Kidney (tissue), 14 donors: ENCODE results near the gene PIP5K1A. TPM values are rescaled to one million over a fixed set of nuclear protein-coding genes. Genes with fewer than 3 reads are reported as not detected.

Source experiments
- DNase-seq, 5 donors: peaks; one replicate each; pipeline ENCODE4 v3.0.0-alpha.2; 2013 to 2020
- FAIRE-seq: peaks from 2 replicates; lab custom pipeline; 2012; peaks lifted over from hg19 to GRCh38; lab: Jason Lieb, UNC
- H3K27ac ChIP-seq, 2 donors: one replicate each; pipeline ENCODE4 v1.7.0; 2013; ENCODE audit warnings: low read depth in 2 of 2, low read length in 2 of 2, inconsistent platforms in 1 of 2
- H3K27me3 ChIP-seq: one replicate; pipeline ENCODE4 v1.7.1; 2013; ENCODE audit warnings: low read length, inconsistent platforms; ENCODE audit not compliant: control insufficient read depth, insufficient read depth
- H3K36me3 ChIP-seq, 3 donors: one replicate each; pipeline versions ENCODE4 v1.7.0 to v1.7.1; 2013; ENCODE audit warnings: low read length in 3 of 3, control low read depth in 1 of 3, inconsistent platforms in 1 of 3; ENCODE audit not compliant: insufficient read depth in 3 of 3, control insufficient read depth in 2 of 3
- H3K4me1 ChIP-seq, 3 donors: one replicate each; pipeline versions ENCODE4 v1.7.0 to v1.7.1; 2013; ENCODE audit warnings: low read length in 3 of 3, inconsistent platforms in 1 of 3, low read depth in 1 of 3; ENCODE audit not compliant: control insufficient read depth in 2 of 3, insufficient read depth in 2 of 3
- H3K4me3 ChIP-seq, 3 donors: one replicate each; pipeline versions ENCODE4 v1.7.0 to v1.8.1; 2013; ENCODE audit warnings: low read length in 3 of 3, control low read depth in 1 of 3, inconsistent platforms in 1 of 3
- H3K9ac ChIP-seq, 3 donors: one replicate each; pipeline versions ENCODE4 v1.7.0 to v1.7.1; 2013; ENCODE audit warnings: low read length in 3 of 3, control low read depth in 1 of 3, inconsistent platforms in 1 of 3
- H3K9me3 ChIP-seq, 3 donors: one replicate each; pipeline versions ENCODE4 v1.7.0 to v1.7.1; 2013; ENCODE audit warnings: low read length in 3 of 3, control low read depth in 1 of 3, inconsistent platforms in 1 of 3; ENCODE audit not compliant: control insufficient read depth in 2 of 3, insufficient read depth in 1 of 3
- CTCF ChIP-seq: IDR thresholded peaks from 3 replicates; pipeline ENCODE4 v1.5.1; 2012; ENCODE audit warnings: mild to moderate bottlenecking, moderate library complexity, borderline replicate concordance; ENCODE audit not compliant: insufficient read depth; ENCODE audit errors: extremely low read depth
- intact Hi-C: fragments of 100-400 bp; cut with DNase I; formaldehyde crosslinking; loops from one replicate; pipeline ENCODE4 v1.11.1; 2022
- polyA plus RNA-seq: library from polyadenylated mRNA; stranded (reverse); fragments of 350-450 nt; fragmentation: Illumina TruSeq; extraction: RNeasy Lipid Tissue Mini Kit (QIAGEN cat#74804); gene quantifications from one replicate; pipeline ENCODE4 v1.2.3, GENCODE V29; 2014; ENCODE audit warnings: low read depth, low replicate concordance; ENCODE audit not compliant: insufficient read depth
- total RNA-seq: library from RNA; stranded (reverse); fragmentation: NEBNext Ultra II Directional; extraction: Animal tissue kit (Norgen Biotek cat#: 25700); gene quantifications from one replicate; pipeline ENCODE4 v1.2.1, GENCODE V29; 2021
- donor health status: control.
- donor health status: control.
- donor health status: control.
- donor health status: control.
- donor health status: control.
- donor health status: DM: yes; HTN: yes; CAD: no.
- donor health status: Normal renal cell carcinoma (clear cell type).

Gene PIP5K1A
- total and polyA plus RNA-seq, 2 donors from 2014 or later, result 15.5 to 49.0 TPM

- peaks cover 0 to 3% (median 2%) of the 10 kb centered on the region in 3 donors for H3K4me1 ChIP-seq
- TF ChIP-seq CTCF, result no peak
- H3K9me3 ChIP-seq, result no peaks in the 10 kb centered on the region
- H3K36me3 ChIP-seq, result peaks cover 0 to 13% (median 0%) of the 10 kb centered on the region in 3 donors
- FAIRE-seq, result no peak
- intact Hi-C loops, result no loop called here
- no peak overlapping the region for H3K27ac ChIP-seq
- no peak for DNase-seq
- H3K27me3 ChIP-seq, result no peaks in the 10 kb centered on the region
- H3K4me3 ChIP-seq, result no peak overlapping the region
- H3K9ac ChIP-seq, result no peak overlapping the region
Observed at GRCh38 chr1:151210830-151211229, 12.5 kb downstream of the PIP5K1A start.

GRCh38 chr1:151211972-151212705 is 13.8 kb downstream of the PIP5K1A start:
- no peak for FAIRE-seq
- intact Hi-C loops, result no loop called here

GRCh38 chr1:151213560-151213959 is 15.2 kb downstream of the PIP5K1A start:
- TF ChIP-seq CTCF, result no peak
- no peaks in the 10 kb centered on the region for H3K27me3 ChIP-seq
- no peaks in the 10 kb centered on the region for H3K9me3 ChIP-seq
- H3K4me1 ChIP-seq, result peaks cover 0 to 7% (median 2%) of the 10 kb centered on the region in 3 donors
- peaks cover 0 to 2% (median 0%) of the 10 kb centered on the region in 3 donors for H3K36me3 ChIP-seq
- H3K4me3 ChIP-seq, result no peak overlapping the region
- intact Hi-C loops, result no loop called here
- FAIRE-seq (no peak), DNase-seq (no peak)
- no peak overlapping the region for H3K9ac ChIP-seq
- H3K27ac ChIP-seq, result no peak overlapping the region

More at GRCh38 chr1:151211972-151212705, 13.8 kb downstream of the PIP5K1A start:
- no peak for DNase-seq
- no peak overlapping the region for H3K4me3 ChIP-seq
- H3K9me3 ChIP-seq, result no peaks in the 10 kb centered on the region
- H3K9ac ChIP-seq, result no peak overlapping the region
- peaks cover 0 to 12% (median 0%) of the 10 kb centered on the region in 3 donors for H3K36me3 ChIP-seq
- no peak overlapping the region for H3K27ac ChIP-seq
- H3K27me3 ChIP-seq, result no peaks in the 10 kb centered on the region
- TF ChIP-seq CTCF, result no peak
- H3K4me1 ChIP-seq, result peaks cover 0 to 7% (median 2%) of the 10 kb centered on the region in 3 donors
